GM19240 (cell line): ENCODE results near the gene ARF1.
A peak's percentile ranks its signal among the peaks of the same experiment; 100 is the strongest.

Experiments used
- DNase-seq: peaks from one replicate; pipeline ENCODE4 v3.0.0; 2011; ENCODE audit warnings: low spot score; ENCODE audit not compliant: insufficient read length

Gene ARF1

GRCh38 chr1:228120857-228121489, 38.5 kb downstream of the ARF1 start:
- no peak for DNase-seq

GRCh38 chr1:228122921-228123441, 40.5 kb downstream of the ARF1 start:
- DNase-seq: no peak

GRCh38 chr1:228123505-228123904, 41.0 kb downstream of the ARF1 start:
- DNase-seq: no peak

GRCh38 chr1:228125185-228125584, 42.7 kb downstream of the ARF1 start:
- no peak for DNase-seq

- no peak for DNase-seq
These were observed 49.3 kb downstream of the ARF1 start for GRCh38 chr1:228131766-228132165.

GRCh38 chr1:228134591-228134990, 52.1 kb downstream of the ARF1 start:
- no peak for DNase-seq

GRCh38 chr1:228136901-228137300, 54.4 kb downstream of the ARF1 start:
- no peak for DNase-seq

- DNase-seq: no peak
These were observed 57.0 kb downstream of the ARF1 start for GRCh38 chr1:228139406-228139930.

- peak; percentile 94 for DNase-seq
These were observed 57.6 kb downstream of the ARF1 start, which contains the start of gene GUK1 for GRCh38 chr1:228139931-228140723. TSS of gene GUK1 (plus strand) at chr1:228140279. CDS start at chr1:228140303, 24 bp downstream.

GRCh38 chr1:228140724-228141225, 58.3 kb downstream of the ARF1 start:
- no peak for DNase-seq

GRCh38 chr1:228141226-228142044, 58.9 kb downstream of the ARF1 start:
- DNase-seq: no peak

GRCh38 chr1:228142155-228142691, 59.7 kb downstream of the ARF1 start:
- no peak for DNase-seq

GRCh38 chr1:228142701-228143136, 60.2 kb downstream of the ARF1 start:
- no peak for DNase-seq

GRCh38 chr1:228143480-228144192, 61.1 kb downstream of the ARF1 start:
- DNase-seq: no peak

- DNase-seq: no peak
These were observed 61.9 kb downstream of the ARF1 start for GRCh38 chr1:228144193-228144992.

- DNase-seq: no peak
These were observed 62.5 kb downstream of the ARF1 start for GRCh38 chr1:228144993-228145343.

GRCh38 chr1:228145463-228146416, 63.2 kb downstream of the ARF1 start:
- no peak for DNase-seq

GRCh38 chr1:228146417-228147150, 64.1 kb downstream of the ARF1 start:
- no peak for DNase-seq
